ENCODE results near the gene OR6S1. TPM values are rescaled to one million over a fixed set of nuclear protein-coding genes. Genes with fewer than 3 reads are reported as not detected.
"Not testable (repeated sequence)": the region's sequence is repeated elsewhere in the genome, so short reads cannot be mapped to it uniquely, and the experiment has no call there.

OR6S1 gene
- total and polyA plus RNA-seq, 2 donors from 2014 or later, result not detected

GRCh38 chr14:20671597-20672283 lies 30.2 kb upstream of the OR6S1 start:
- FAIRE-seq, result no peak
- Histone ChIP-seq H3K9me3 (ENCODE audit: control insufficient read depth in 2 of 3, insufficient read depth in 1 of 3, low read length in 3 of 3) (no peaks in the 10 kb centered on the region), H3K4me3 (ENCODE audit: low read length in 3 of 3) (no peak overlapping the region), H3K36me3 (ENCODE audit: control insufficient read depth in 2 of 3, insufficient read depth in 3 of 3, low read length in 3 of 3) (no peaks in the 10 kb centered on the region), H3K4me1 (ENCODE audit: control insufficient read depth in 2 of 3, insufficient read depth in 2 of 3, low read depth in 1 of 3, low read length in 3 of 3) (no peaks in the 10 kb centered on the region), H3K9ac (ENCODE audit: low read length in 3 of 3) (no peak overlapping the region), H3K27ac (ENCODE audit: low read depth in 2 of 2, low read length in 2 of 2) (no peak overlapping the region), H3K27me3 (ENCODE audit: control insufficient read depth, insufficient read depth, low read length) (no peaks in the 10 kb centered on the region)
- intact Hi-C loops (cut with DNase I), result no loop called here
- no peak for DNase-seq
- no peak for TF ChIP-seq CTCF (IDR thresholded peaks at IDR 0.05; ENCODE audit: borderline replicate concordance, extremely low read depth, insufficient read depth)

- Histone ChIP-seq H3K9ac (ENCODE audit: low read length in 3 of 3) (no peak overlapping the region), H3K36me3 (ENCODE audit: control insufficient read depth in 2 of 3, insufficient read depth in 3 of 3, low read length in 3 of 3) (no peaks in the 10 kb centered on the region), H3K9me3 (ENCODE audit: control insufficient read depth in 2 of 3, insufficient read depth in 1 of 3, low read length in 3 of 3) (no peaks in the 10 kb centered on the region), H3K4me1 (ENCODE audit: control insufficient read depth in 2 of 3, insufficient read depth in 2 of 3, low read depth in 1 of 3, low read length in 3 of 3) (no peaks in the 10 kb centered on the region), H3K27me3 (ENCODE audit: control insufficient read depth, insufficient read depth, low read length) (peaks cover under 1% of the 10 kb centered on the region), H3K27ac (ENCODE audit: low read depth in 2 of 2, low read length in 2 of 2) (no peak overlapping the region), H3K4me3 (ENCODE audit: low read length in 3 of 3) (no peak overlapping the region)
- no peak for DNase-seq
- intact Hi-C loops (cut with DNase I), result no loop called here
- FAIRE-seq, result no peak
- TF ChIP-seq CTCF (IDR thresholded peaks at IDR 0.05; ENCODE audit: borderline replicate concordance, extremely low read depth, insufficient read depth), result no peak
These were observed 27.5 kb upstream of the OR6S1 start for GRCh38 chr14:20668969-20669368.

- Histone ChIP-seq H3K4me1 (ENCODE audit: control insufficient read depth in 2 of 3, insufficient read depth in 2 of 3, low read depth in 1 of 3, low read length in 3 of 3) (no peaks in the 10 kb centered on the region), H3K27me3 (ENCODE audit: control insufficient read depth, insufficient read depth, low read length) (peaks cover 10% of the 10 kb centered on the region), H3K4me3 (ENCODE audit: low read length in 3 of 3) (no peak overlapping the region), H3K9ac (ENCODE audit: low read length in 3 of 3) (no peak overlapping the region), H3K9me3 (ENCODE audit: control insufficient read depth in 2 of 3, insufficient read depth in 1 of 3, low read length in 3 of 3) (no peaks in the 10 kb centered on the region), H3K27ac (ENCODE audit: low read depth in 2 of 2, low read length in 2 of 2) (no peak overlapping the region), H3K36me3 (ENCODE audit: control insufficient read depth in 2 of 3, insufficient read depth in 3 of 3, low read length in 3 of 3) (no peaks in the 10 kb centered on the region)
- DNase-seq, result no peak
- no peak for FAIRE-seq
- no peak for TF ChIP-seq CTCF (IDR thresholded peaks at IDR 0.05; ENCODE audit: borderline replicate concordance, extremely low read depth, insufficient read depth)
- intact Hi-C loops (cut with DNase I), result no loop called here
These were observed 26.5 kb upstream of the OR6S1 start for GRCh38 chr14:20667957-20668356.

- H3K36me3 ChIP-seq (ENCODE audit: control insufficient read depth in 2 of 3, insufficient read depth in 3 of 3, low read length in 3 of 3); H3K4me3 ChIP-seq (ENCODE audit: low read length in 3 of 3); H3K9me3 ChIP-seq (ENCODE audit: control insufficient read depth in 2 of 3, insufficient read depth in 1 of 3, low read length in 3 of 3); intact Hi-C loops (cut with DNase I); H3K27ac ChIP-seq (ENCODE audit: low read depth in 2 of 2, low read length in 2 of 2); DNase-seq; FAIRE-seq; H3K4me1 ChIP-seq (ENCODE audit: control insufficient read depth in 2 of 3, insufficient read depth in 2 of 3, low read depth in 1 of 3, low read length in 3 of 3); H3K9ac ChIP-seq (ENCODE audit: low read length in 3 of 3): not testable (repeated sequence)
- H3K27me3 ChIP-seq (ENCODE audit: control insufficient read depth, insufficient read depth, low read length), result peaks cover 20% of the 10 kb centered on the region
These were observed 25.0 kb upstream of the OR6S1 start for GRCh38 chr14:20666400-20666961.
